K562 (cell line): ENCODE data around the gene RNF168. TPM values are rescaled to one million over a fixed set of nuclear protein-coding genes. Genes with fewer than 3 reads are reported as not detected.

Source experiments
- ATAC-seq: fragments of 200-7000 bp; cut with Tn5 transposase; 3 replicates; pipeline ENCODE4 v1.9.1; 2020; ENCODE audit warnings: moderate library complexity
- BruUV-seq: library from RNA; stranded (reverse); fragments of 400-500 nt; replicated peaks from 2 replicates; lab custom pipeline; 2021; lab: Mats Ljungman, UMichigan
- CTCF ChIA-PET: fragments of 300-600 bp; formaldehyde crosslinking; extraction: SDS; loops from one replicate; lab custom pipeline; 2021; ENCODE audit warnings: low intra/inter-chr PET ratio; lab: Yijun Ruan, JAX
- POLR2A ChIA-PET: fragments of 300-600, 350-650 bp; sonication (Branson Sonifier 250); formaldehyde crosslinking; extraction: SDS; loops from one replicate; lab custom pipeline; 2021; ENCODE audit warnings: antibody characterized with exemption, inconsistent platforms; lab: Yijun Ruan, JAX
- DNase-seq, 4 experiments: peaks; one replicate each; pipeline versions ENCODE4 v3.0.0 to v3.0.0-alpha.2; 2011 to 2018; ENCODE audit warnings: low spot score in 3 of 4, mixed read lengths in 3 of 4; ENCODE audit errors: extremely low read depth in 1 of 4
- FAIRE-seq: peaks from 2 replicates; lab custom pipeline; 2011; peaks lifted over from hg19 to GRCh38; lab: Jason Lieb, UNC
- H2AFZ ChIP-seq: 2 replicates; pipeline ENCODE4 v1.6.0; 2011; ENCODE audit warnings: low read depth, low read length, control low read depth, inconsistent platforms
- H3K27ac ChIP-seq: fragments of 200-600 bp; 3 replicates; pipeline ENCODE4 v1.8.0; 2011; ENCODE audit warnings: low read depth, mild to moderate bottlenecking, control low read depth, inconsistent platforms, low read length, moderate library complexity, mixed read lengths; ENCODE audit errors: extremely low read depth
- H3K27me3 ChIP-seq, 2 experiments: fragments of 300-600 bp in 1 of 2; 2 replicates in 1 of 2; 3 replicates in 1 of 2; pipeline versions ENCODE4 v1.6.0 to v1.8.0; 2011; ENCODE audit warnings: inconsistent platforms in 2 of 2, low read length in 2 of 2, mild to moderate bottlenecking in 1 of 2, mixed read lengths in 1 of 2, moderate library complexity in 1 of 2; ENCODE audit not compliant: control insufficient read depth in 2 of 2, insufficient read depth in 2 of 2
- H3K36me3 ChIP-seq: fragments of 300-600 bp; 3 replicates; pipeline ENCODE4 v1.8.0; 2011; ENCODE audit warnings: mild to moderate bottlenecking, low read length, inconsistent platforms; ENCODE audit not compliant: control insufficient read depth, insufficient read depth
- H3K4me1 ChIP-seq, 2 experiments: fragments of 200-600 bp in 1 of 2; replicated peaks in 1 of 2; 2 replicates in 1 of 2; 3 replicates in 1 of 2; pipeline versions ENCODE4 v1.5.1 to v1.8.0; 2011; ENCODE audit warnings: inconsistent platforms in 2 of 2, low read length in 2 of 2, mild to moderate bottlenecking in 1 of 2, mixed read lengths in 1 of 2, moderate library complexity in 1 of 2; ENCODE audit not compliant: control insufficient read depth in 2 of 2, insufficient read depth in 2 of 2
- H3K4me2 ChIP-seq: 2 replicates; pipeline ENCODE4 v1.6.1; 2011; ENCODE audit warnings: low read length, control low read depth, inconsistent platforms, mixed read lengths; ENCODE audit not compliant: insufficient read depth
- H3K4me3 ChIP-seq: fragments of 200-600 bp; sonication (generic), shearing (Covaris generic); 2 replicates; pipeline ENCODE4 v1.5.1; 2016; ENCODE audit warnings: control low read depth, inconsistent platforms
- H3K79me2 ChIP-seq: fragments of 200-600 bp; 3 replicates; pipeline ENCODE4 v1.8.0; 2011; ENCODE audit warnings: low read length, inconsistent platforms; ENCODE audit not compliant: control insufficient read depth, insufficient read depth
- H3K9ac ChIP-seq, 2 experiments: 2 replicates each; pipeline versions ENCODE4 v1.6.0 to v1.6.1; 2011; ENCODE audit warnings: low read depth in 2 of 2, low read length in 2 of 2, control low read depth in 1 of 2, inconsistent platforms in 1 of 2, mild to moderate bottlenecking in 1 of 2, mixed read lengths in 1 of 2; ENCODE audit not compliant: insufficient read depth in 1 of 2
- H3K9me1 ChIP-seq: one replicate; pipeline ENCODE4 v1.6.0; 2011; ENCODE audit warnings: inconsistent platforms, mild to moderate bottlenecking, low read length, moderate library complexity; ENCODE audit not compliant: control insufficient read depth, insufficient read depth
- H3K9me3 ChIP-seq: replicated peaks from 2 replicates; pipeline ENCODE4 v1.5.1; 2011; ENCODE audit warnings: low read depth, low read length, inconsistent platforms; ENCODE audit not compliant: control insufficient read depth, insufficient read depth
- H4K20me1 ChIP-seq: replicated peaks from 2 replicates; pipeline ENCODE4 v1.6.1; 2011; ENCODE audit warnings: low read length, inconsistent platforms, mixed read lengths; ENCODE audit not compliant: control insufficient read depth, insufficient read depth
- CBX3 ChIP-seq, 2 experiments: IDR thresholded peaks; 1 replicate in 1 of 2; 2 replicates in 1 of 2; pipeline ENCODE4 v1.6.1; 2012; ENCODE audit warnings: inconsistent platforms in 2 of 2, low read length in 2 of 2, borderline replicate concordance in 1 of 2, control low read depth in 1 of 2
- CBX5 ChIP-seq: IDR thresholded peaks from 2 replicates; pipeline ENCODE4 v1.6.1; 2014; ENCODE audit warnings: low read depth, borderline replicate concordance
- DDX20 ChIP-seq: fragments of 450-650 bp; IDR thresholded peaks from 2 replicates; pipeline ENCODE4 v1.6.1; 2016; ENCODE audit warnings: missing genetic modification characterization, low read depth, mild to moderate bottlenecking, missing compliant biosample characterization, moderate library complexity
- ETV6 ChIP-seq, 3 experiments: fragments of 150-350 bp in 1 of 3; sonication (generic) in 1 of 3; formaldehyde crosslinking in 1 of 3; IDR thresholded peaks; 2 replicates each; pipeline versions ENCODE4 v1.6.1 to v1.8.0; 2014 to 2022; ENCODE audit warnings: borderline replicate concordance in 2 of 3, low read depth in 2 of 3, antibody characterized with exemption in 1 of 3, low read length in 1 of 3, mild to moderate bottlenecking in 1 of 3, missing genetic modification reagents in 1 of 3
- GTF2E2 ChIP-seq: fragments of 200-800 bp; sonication (Bioruptor generic); IDR thresholded peaks from 2 replicates; pipeline ENCODE4 v1.6.1; 2016; ENCODE audit warnings: missing genetic modification characterization, missing compliant biosample characterization
- HDAC3 ChIP-seq: fragments of 450-650 bp; IDR thresholded peaks from 2 replicates; pipeline ENCODE4 v1.6.1; 2018; ENCODE audit warnings: borderline replicate concordance, mild to moderate bottlenecking, moderate library complexity; ENCODE audit not compliant: partially characterized antibody
- HNRNPUL1 ChIP-seq: fragments of 200-400 bp; formaldehyde crosslinking; IDR thresholded peaks from 2 replicates; pipeline ENCODE4 v1.6.1; 2017; ENCODE audit warnings: low read length
- KLF16 ChIP-seq: IDR thresholded peaks from 2 replicates; pipeline ENCODE4 v1.6.1; 2016; ENCODE audit warnings: antibody characterized with exemption
- MTA3 ChIP-seq: fragments of 450-650 bp; formaldehyde crosslinking; IDR thresholded peaks from 2 replicates; pipeline ENCODE4 v1.6.1; 2017; ENCODE audit warnings: mild to moderate bottlenecking, borderline replicate concordance
- NFIX ChIP-seq: fragments of 250-450 bp; sonication (Bioruptor Pico); IDR thresholded peaks from 2 replicates; pipeline ENCODE4 v1.4.0; 2020; ENCODE audit warnings: low read depth, mild to moderate bottlenecking, moderate library complexity
- PKNOX1 ChIP-seq: fragments of 450-650 bp; IDR thresholded peaks from 2 replicates; pipeline ENCODE4 v1.6.1; 2016
- POLR2G ChIP-seq: fragments of 200-400 bp; formaldehyde crosslinking; IDR thresholded peaks from 2 replicates; pipeline ENCODE4 v1.6.1; 2017; ENCODE audit warnings: low read depth, mild to moderate bottlenecking, antibody characterized with exemption, low read length, moderate library complexity
- TRIM24 ChIP-seq, 2 experiments: fragments of 450-650 bp; IDR thresholded peaks; 2 replicates each; pipeline ENCODE4 v1.6.1; 2016
- TRIM28 ChIP-seq: fragments of 450-650 bp; IDR thresholded peaks from 2 replicates; pipeline ENCODE4 v1.6.1; 2017
- XRCC5 ChIP-seq: fragments of 200-400 bp; formaldehyde crosslinking; IDR thresholded peaks from 2 replicates; pipeline ENCODE4 v1.6.1; 2017; ENCODE audit warnings: low read depth, mild to moderate bottlenecking, low read length
- ZEB2 ChIP-seq: fragments of 450-650 bp; IDR thresholded peaks from 2 replicates; pipeline ENCODE4 v1.6.1; 2016
- ZFP36 ChIP-seq: fragments of 150-350 bp; IDR thresholded peaks from 2 replicates; pipeline ENCODE4 v1.6.1; 2018; ENCODE audit warnings: low read length, low read depth; ENCODE audit not compliant: partially characterized antibody
- ZNF280A ChIP-seq: fragments of 450-650 bp; IDR thresholded peaks from 2 replicates; pipeline ENCODE4 v1.6.1; 2018; ENCODE audit warnings: mild to moderate bottlenecking, low read depth; ENCODE audit not compliant: partially characterized antibody
- WGBS: fragments of 100-300 bp; shearing (Covaris generic); methylation state at CpG from one replicate; pipeline ENCODE4 v1.1.6; 2016; ENCODE audit warnings: low coverage, mixed read lengths; ENCODE audit not compliant: insufficient coverage; ENCODE audit errors: missing lambda C conversion rate; 5-methylcytosine and 5-hydroxymethylcytosine counted together
- in situ Hi-C: fragments of 300-500 bp; cut with MboI; formaldehyde crosslinking; loops from 4 replicates; pipeline ENCODE4 v1.15.0; 2018; ENCODE audit warnings: inconsistent platforms, mixed read lengths
- intact Hi-C: fragments of 100-400 bp; cut with micrococcal nuclease; formaldehyde crosslinking; loops from 2 replicates; pipeline ENCODE4 v1.14.2; 2022
- polyA plus RNA-seq, 8 experiments: library from polyadenylated mRNA; depleted of rRNA in 4 of 8; stranded (reverse) in 5 of 8; unstranded in 3 of 8; fragments of >200 nt; fragmentation: Nextera tagmentation in 2 of 8; fragmentation: Illumina TruSeq in 1 of 8; extraction: Ambion mirVana in 2 of 8; extraction: Trizol in 1 of 8; gene quantifications; 2 replicates each; pipeline versions ENCODE4 v1.2.1 to v1.2.3, GENCODE V29; 2011 to 2014; ENCODE audit warnings: inconsistent platforms in 1 of 8, missing spikeins in 1 of 8
- total RNA-seq, 7 experiments: library from RNA; depleted of rRNA in 6 of 7; stranded (reverse); fragments of >200 nt in 6 of 7; fragmentation: Illumina TruSeq in 2 of 7; extraction: Trizol in 2 of 7; gene quantifications; 2 replicates each; pipeline versions ENCODE4 v1.2.1 to v1.2.3, GENCODE V29; 2011 to 2021; ENCODE audit warnings: low replicate concordance in 1 of 7

RNF168 gene
- total and polyA plus RNA-seq, 9 of the 15 experiments (the other 6 are each of a cell fraction or from before 2014, with no cell fraction given), result 6.0 to 32.1 (median 16.6) TPM

DNA sequence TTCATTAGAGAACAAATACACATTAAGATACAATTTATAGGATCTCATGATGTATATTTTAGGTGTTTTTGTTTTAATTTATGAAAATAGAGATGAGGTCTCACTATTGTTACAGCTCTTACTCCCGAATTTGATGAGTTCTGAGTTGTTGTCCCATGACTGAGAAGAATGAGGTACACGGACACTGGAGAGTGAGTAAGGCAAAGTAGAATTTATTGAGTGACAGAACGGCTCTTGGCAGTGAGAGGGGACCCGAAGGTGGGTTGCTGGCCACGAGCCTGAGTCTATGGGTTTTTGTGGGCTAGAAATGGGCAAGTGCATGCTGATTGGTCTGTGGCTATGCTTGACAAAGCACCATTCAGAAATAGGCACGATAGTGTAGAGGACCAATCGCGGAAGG is 3.1 kb upstream of the RNF168 start:
- in situ Hi-C loops, result loop anchor here (25.0 kb wide), 2 partner anchors 619 to 794 kb away; partner anchors contain the start of gene MUC20
- Histone ChIP-seq H3K9me3 (peaks cover 10% of the 10 kb centered on the region), H2AFZ (no peak overlapping the region), H3K4me2 (no peak overlapping the region), H3K4me3 (no peak overlapping the region), H3K9me1 (no peaks in the 10 kb centered on the region), H3K4me1 (peaks cover 7 to 10% of the 10 kb centered on the region in 2 experiments; a peak in 4 of 5 replicates), H3K79me2 (peaks cover 18% of the 10 kb centered on the region), H4K20me1 (no peaks in the 10 kb centered on the region)
- no TSS peak for BruUV-seq
- ATAC-seq (no peak), DNase-seq (no peak), FAIRE-seq (no peak)
- intact Hi-C loops, result no loop called here
- 76% methylated on average over 8 of the region's 8 CpGs for WGBS
- TF ChIP-seq POLR2G (no peak), CBX3 (IDR thresholded peaks at IDR 0.05; ENCODE audit: borderline replicate concordance in 1 of 2, low read length in 2 of 2) (peak in 1 of 2 experiments; percentile 95; a peak in 2 of 3 replicates), HDAC3 (no peak), XRCC5 (no peak), GTF2E2 (tag) (no peak), DDX20 (tag) (no peak), NFIX (CRISPR knock-in tag) (no peak), ETV6 (IDR thresholded peaks at IDR 0.05; ENCODE audit: borderline replicate concordance in 1 of 2, low read depth in 2 of 2, low read length in 1 of 2) (no peak), ETV6 (CRISPR knock-in tag; IDR thresholded peaks at IDR 0.05; ENCODE audit: borderline replicate concordance) (no peak), ZNF280A (peak; percentile 59), KLF16 (no peak), MTA3 (no peak), HNRNPUL1 (no peak), ZEB2 (0 out of 2 replicates have a peak, but pooled peaks have one; percentile 57), PKNOX1 (peak; percentile 33; the same call in 1 of the 2 replicates), TRIM28 (peak; percentile 59; the same call in 1 of the 2 replicates), CBX5 (peak; percentile 34; the same call in 1 of the 2 replicates), TRIM24 (IDR thresholded peaks at IDR 0.05) (peak in 1 of 2 experiments; percentile 52; a peak in 2 of 4 replicates), ZFP36 (peak; percentile 57)
- TF ChIP-seq, all 486 proteins: peak for 8
- Histone ChIP-seq H3K36me3 (no peaks in the 10 kb centered on the region), H3K27me3 (no peaks in the 10 kb centered on the region), H3K27ac (no peak overlapping the region), H3K9ac (no peak overlapping the region)
- ChIA-PET POLR2A (no interaction called here), CTCF (interaction anchor here (0.6 kb wide), 1 partner anchor 141 kb away, joined by 3 read pairs; no protein-coding TSS in a partner anchor)
